H1 (cell line): ENCODE measurements around the gene ANKRD12. TPM values are rescaled to one million over a fixed set of nuclear protein-coding genes. Genes with fewer than 3 reads are reported as not detected.

ENCODE experiments used
- CTCF ChIA-PET: fragments of 300-600 bp; sonication (Branson Sonifier 250); formaldehyde crosslinking; loops from one replicate; lab custom pipeline; 2021; ENCODE audit not compliant: partially characterized antibody; lab: Charles Lee
- POLR2A ChIA-PET: fragments of 300-600 bp; sonication (Branson Sonifier 250); formaldehyde crosslinking; loops from one replicate; lab custom pipeline; 2021; ENCODE audit warnings: inconsistent platforms; ENCODE audit not compliant: partially characterized antibody; lab: Charles Lee
- DNase-seq, 2 experiments: peaks; one replicate each; pipeline versions ENCODE4 v3.0.0 to v3.0.0-alpha.2; 2010 to 2022; ENCODE audit warnings: low spot score in 2 of 2, low read depth in 1 of 2, mixed read lengths in 1 of 2
- FAIRE-seq: peaks from 2 replicates; lab custom pipeline; 2011; peaks lifted over from hg19 to GRCh38; lab: Jason Lieb, UNC
- H2AFZ ChIP-seq: 2 replicates; pipeline ENCODE4 v1.8.1; 2012; ENCODE audit warnings: low read length, inconsistent platforms
- H2AK5ac ChIP-seq: 2 replicates; pipeline ENCODE4 v1.6.1; 2013; ENCODE audit warnings: low read depth, low read length
- H2BK120ac ChIP-seq: replicated peaks from 2 replicates; pipeline ENCODE3; 2013; ENCODE audit warnings: low read depth, low read length, inconsistent platforms
- H2BK12ac ChIP-seq: 2 replicates; pipeline ENCODE4 v1.6.1; 2013; ENCODE audit warnings: low read depth, low read length
- H2BK15ac ChIP-seq: 2 replicates; pipeline ENCODE4 v1.6.1; 2013; ENCODE audit warnings: low read length
- H2BK20ac ChIP-seq: 2 replicates; pipeline ENCODE4 v1.6.1; 2013; ENCODE audit warnings: low read length
- H2BK5ac ChIP-seq: 2 replicates; pipeline ENCODE4 v1.6.1; 2013; ENCODE audit warnings: low read depth, low read length
- H3K14ac ChIP-seq: 2 replicates; pipeline ENCODE4 v1.6.1; 2013; ENCODE audit warnings: inconsistent platforms; ENCODE audit not compliant: insufficient read length
- H3K18ac ChIP-seq: 2 replicates; pipeline ENCODE4 v1.6.1; 2013; ENCODE audit warnings: low read length; ENCODE audit errors: extremely low read depth
- H3K23ac ChIP-seq: 2 replicates; pipeline ENCODE4 v1.6.1; 2013; ENCODE audit warnings: inconsistent platforms; ENCODE audit not compliant: insufficient read length
- H3K23me2 ChIP-seq: 2 replicates; pipeline ENCODE4 v1.6.1; 2013; ENCODE audit warnings: low read depth, low read length
- H3K27ac ChIP-seq: 2 replicates; pipeline ENCODE4 v1.6.1; 2011; ENCODE audit warnings: low read depth, low read length, inconsistent platforms
- H3K27me3 ChIP-seq, 4 experiments: replicated peaks in 1 of 4; 1 replicate in 1 of 4; 2 replicates in 3 of 4; pipeline versions ENCODE4 v1.6.1 to v1.8.1; 2011 to 2013; ENCODE audit warnings: low read length in 3 of 4, mild to moderate bottlenecking in 3 of 4, inconsistent platforms in 2 of 4, mixed read lengths in 2 of 4, moderate library complexity in 1 of 4; ENCODE audit not compliant: control insufficient read depth in 3 of 4, insufficient read depth in 3 of 4; ENCODE audit errors: extremely low read depth in 1 of 4
- H3K36me3 ChIP-seq, 4 experiments: 2 replicates each; pipeline versions ENCODE4 v1.6.1 to v1.8.1; 2011 to 2013; ENCODE audit warnings: mild to moderate bottlenecking in 4 of 4, low read length in 3 of 4, moderate library complexity in 2 of 4, control low read depth in 1 of 4, inconsistent platforms in 1 of 4; ENCODE audit not compliant: insufficient read depth in 4 of 4, control insufficient read depth in 2 of 4
- H3K4ac ChIP-seq: replicated peaks from 2 replicates; pipeline ENCODE3; 2013; ENCODE audit warnings: low read length, low read depth, mixed read lengths, inconsistent platforms; ENCODE audit not compliant: insufficient read length
- H3K4me1 ChIP-seq, 4 experiments: replicated peaks in 1 of 4; 1 replicate in 1 of 4; 2 replicates in 3 of 4; pipeline versions ENCODE4 v1.6.1 to v1.8.1; 2011 to 2013; ENCODE audit warnings: low read length in 3 of 4, inconsistent platforms in 2 of 4, mixed read lengths in 1 of 4; ENCODE audit not compliant: insufficient read depth in 4 of 4, control insufficient read depth in 3 of 4
- H3K4me2 ChIP-seq, 2 experiments: 2 replicates each; pipeline versions ENCODE4 v1.6.1 to v1.8.1; 2011 to 2013; ENCODE audit warnings: low read depth in 2 of 2, low read length in 2 of 2, control low read depth in 1 of 2, inconsistent platforms in 1 of 2, mild to moderate bottlenecking in 1 of 2; ENCODE audit not compliant: insufficient read depth in 1 of 2
- H3K4me3 ChIP-seq, 4 experiments: fragments of 200-600, 300-600 bp in 1 of 4; sonication (generic), shearing (Covaris generic), sonication (Bioruptor Twin) in 1 of 4; 2 replicates each; pipeline versions ENCODE4 v1.5.1 to v1.8.1; 2011 to 2016; ENCODE audit warnings: low read length in 4 of 4, low read depth in 3 of 4, control low read depth in 2 of 4, inconsistent platforms in 2 of 4, mild to moderate bottlenecking in 2 of 4, mixed read lengths in 1 of 4, moderate library complexity in 1 of 4; ENCODE audit not compliant: insufficient read depth in 2 of 4; ENCODE audit errors: extremely low read depth in 1 of 4
- H3K56ac ChIP-seq: replicated peaks from 2 replicates; pipeline ENCODE3; 2013; ENCODE audit warnings: low read depth, mild to moderate bottlenecking, mixed read lengths, low read length, inconsistent platforms; ENCODE audit not compliant: insufficient read length
- H3K79me1 ChIP-seq: 2 replicates; pipeline ENCODE4 v1.6.1; 2013; ENCODE audit warnings: low read depth, low read length, control low read depth
- H3K79me2 ChIP-seq, 2 experiments: 2 replicates each; pipeline versions ENCODE4 v1.6.1 to v1.8.1; 2012 to 2013; ENCODE audit warnings: low read length in 2 of 2, mild to moderate bottlenecking in 2 of 2, inconsistent platforms in 1 of 2; ENCODE audit not compliant: insufficient read depth in 2 of 2, control insufficient read depth in 1 of 2
- H3K9ac ChIP-seq, 4 experiments: replicated peaks in 1 of 4; 1 replicate in 1 of 4; 2 replicates in 3 of 4; pipeline versions ENCODE4 v1.6.1 to v1.8.1; 2011 to 2013; ENCODE audit warnings: low read depth in 3 of 4, low read length in 3 of 4, control low read depth in 2 of 4, mild to moderate bottlenecking in 2 of 4, moderate library complexity in 2 of 4, inconsistent platforms in 1 of 4; ENCODE audit errors: extremely low read depth in 1 of 4
- H3K9me3 ChIP-seq, 2 experiments: 2 replicates each; pipeline versions ENCODE4 v1.6.1 to v1.8.1; 2012 to 2013; ENCODE audit warnings: mild to moderate bottlenecking in 2 of 2, moderate library complexity in 2 of 2, control low read depth in 1 of 2, inconsistent platforms in 1 of 2, low read depth in 1 of 2, low read length in 1 of 2, mixed read lengths in 1 of 2; ENCODE audit not compliant: insufficient read depth in 2 of 2
- H4K20me1 ChIP-seq, 2 experiments: replicated peaks in 1 of 2; 2 replicates each; pipeline versions ENCODE3 to v1.8.1; 2011 to 2013; ENCODE audit warnings: inconsistent platforms in 2 of 2, low read length in 2 of 2, mild to moderate bottlenecking in 1 of 2; ENCODE audit not compliant: insufficient read depth in 2 of 2, control insufficient read depth in 1 of 2
- H4K5ac ChIP-seq: 2 replicates; pipeline ENCODE4 v1.6.1; 2013; ENCODE audit warnings: low read length, low read depth, mixed read lengths, inconsistent platforms; ENCODE audit not compliant: insufficient read length
- H4K8ac ChIP-seq: 2 replicates; pipeline ENCODE4 v1.8.0; 2013; ENCODE audit warnings: mild to moderate bottlenecking, moderate library complexity, low read length, inconsistent platforms; ENCODE audit not compliant: insufficient read depth; ENCODE audit errors: extremely low read depth
- H4K91ac ChIP-seq: replicated peaks from 2 replicates; pipeline ENCODE3; 2013; ENCODE audit warnings: low read length, mixed read lengths, inconsistent platforms; ENCODE audit not compliant: insufficient read length
- BCL11A ChIP-seq, 2 experiments: IDR thresholded peaks; one replicate each; pipeline ENCODE4 v1.6.1; 2011; ENCODE audit warnings: low read depth in 2 of 2, low read length in 2 of 2, mild to moderate bottlenecking in 2 of 2
- CHD2 ChIP-seq: IDR thresholded peaks from 2 replicates; pipeline ENCODE4 v1.6.1; 2012; ENCODE audit warnings: low read length, improper control_type of control experiment
- RNF2 ChIP-seq: fragments of 200-900, 300-1000 bp; sonication (generic); IDR thresholded peaks from 2 replicates; pipeline ENCODE4 v1.7.1; 2016; ENCODE audit warnings: borderline replicate concordance, low read depth, mild to moderate bottlenecking, antibody characterized with exemption, low read length; ENCODE audit not compliant: poor library complexity, severe bottlenecking; ENCODE audit errors: missing control alignments
- YY1 ChIP-seq: IDR thresholded peaks from 2 replicates; pipeline ENCODE4 v1.6.1; 2011; ENCODE audit warnings: low read depth, mild to moderate bottlenecking, low read length
- WGBS, 2 experiments: shearing (Covaris generic) in 1 of 2; methylation state at CpG; one replicate each; pipeline versions ENCODE4 v1.1.6 to v1.1.7; 2013 to 2015; ENCODE audit warnings: low lambda C conversion rate in 2 of 2, mixed read lengths in 2 of 2, inconsistent platforms in 1 of 2, low coverage in 1 of 2, missing lambda C conversion rate in 1 of 2; ENCODE audit not compliant: insufficient replicate concordance in 2 of 2, insufficient coverage in 1 of 2, insufficient read length in 1 of 2; ENCODE audit errors: extremely low coverage in 1 of 2, missing lambda C conversion rate in 1 of 2; 5-methylcytosine and 5-hydroxymethylcytosine counted together
- polyA plus RNA-seq, 7 experiments: library from polyadenylated mRNA; depleted of rRNA in 3 of 7; stranded (reverse) in 5 of 7; unstranded in 2 of 7; fragments of >200 nt in 5 of 7; fragments of 200-250 nt in 2 of 7; gene quantifications; 1 replicate in 5 of 7; 2 replicates in 1 of 7; 4 replicates in 1 of 7; pipeline versions ENCODE4 v1.2.1 to v1.2.3, GENCODE V29; 2011 to 2013; ENCODE audit warnings: missing spikeins in 2 of 7, mixed read lengths in 2 of 7
- total RNA-seq: library from RNA; stranded (reverse); fragmentation: NEBNext Ultra II Directional; extraction: Animal tissue kit (Norgen Biotek cat#: 25700); gene quantifications from 2 replicates; pipeline ENCODE4 v1.2.1, GENCODE V29; 2021

The ANKRD12 gene
- total and polyA plus RNA-seq, 2 of the 8 experiments (the other 6 are each of a cell fraction or from before 2014, with no cell fraction given): 2.6 to 37.9 TPM

- Histone ChIP-seq H2BK5ac (no peak overlapping the region), H3K4ac (no peak overlapping the region), H4K8ac (no peak overlapping the region), H2AK5ac (no peak overlapping the region), H3K9ac (no peak overlapping the region), H3K4me2 (peak overlapping the region; percentile 81 to 83), H2BK12ac (no peak overlapping the region), H2BK120ac (no peak overlapping the region), H3K56ac (no peak overlapping the region), H2BK20ac (no peak overlapping the region), H3K79me2 (peaks cover 33 to 77% of the 10 kb centered on the region in 2 experiments), H3K4me1 (peaks cover 0 to 21% (median 6%) of the 10 kb centered on the region in 4 experiments; a peak in 5 of 7 replicates), H4K91ac (no peak overlapping the region), H4K5ac (no peak overlapping the region), H3K79me1 (peaks cover 1% of the 10 kb centered on the region; the same call in 1 of the 2 replicates), H3K23me2 (peaks cover 9% of the 10 kb centered on the region), H3K23ac (no peak overlapping the region), H2BK15ac (no peak overlapping the region), H3K18ac (no peak overlapping the region), H3K27ac (no peak overlapping the region), H3K4me3 (peak overlapping the region in 3 of 4 experiments; percentile 8 to 90 (median 82); a peak in 4 of 8 replicates), H3K9me3 (no peaks in the 10 kb centered on the region), H4K20me1 (peaks cover 8 to 11% of the 10 kb centered on the region in 2 experiments), H3K14ac (no peak overlapping the region), H3K27me3 (peaks cover 0 to 2% (median 0%) of the 10 kb centered on the region in 4 experiments; a peak in 1 of 7 replicates), H2AFZ (no peak overlapping the region), H3K36me3 (peaks cover 0 to 5% (median 0%) of the 10 kb centered on the region in 4 experiments; a peak in 1 of 8 replicates)
- ChIA-PET POLR2A (interaction anchor here (0.9 to 5.7 kb wide), 3 partner anchors 11 to 297 kb away, joined by 3 to 61 read pairs (median 44); partner anchors contain the start of gene ANKRD12), CTCF (interaction anchor here (1.5 kb wide), 1 partner anchor 27 kb away, joined by 3 read pairs; no protein-coding TSS in a partner anchor)
- FAIRE-seq: no peak
- DNase-seq: no peak
- WGBS, 2 experiments: 39% methylated on average over 3 of the region's 3 CpGs; no CpG with 5 or more reads in 1 of the 2 experiments
- TF ChIP-seq BCL11A (IDR thresholded peaks at IDR 0.05; ENCODE audit: low read depth in 2 of 2, low read length in 2 of 2): no peak
- no peak for TF ChIP-seq YY1
- no peak for TF ChIP-seq RNF2
- no peak for TF ChIP-seq CHD2
Measured at GRCh38 chr18:9105420-9105819, 31.2 kb upstream of the ANKRD12 start.
